A673 (cell line): ENCODE results near the gene STAB1.

Experiments
- CTCF ChIP-seq: fragments of 300-800, 200-600 bp; sonication (generic); conservative IDR thresholded peaks from 2 replicates; pipeline ENCODE4 v1.5.1; 2017; ENCODE audit warnings: low read depth, mild to moderate bottlenecking, antibody characterized with exemption, low read length, moderate library complexity, mixed read lengths
- EZH2 ChIP-seq: fragments of 200-600 bp; sonication (generic); IDR thresholded peaks from 2 replicates; pipeline ENCODE4 v1.6.1; 2017; ENCODE audit warnings: borderline replicate concordance, low read depth, mild to moderate bottlenecking, mixed read lengths, antibody characterized with exemption, low read length; ENCODE audit not compliant: poor library complexity, severe bottlenecking

- TF ChIP-seq CTCF = no peak
- TF ChIP-seq EZH2 = no peak
Observed at GRCh38 chr3:52547143-52547542, 52.0 kb downstream of the STAB1 start.
